ENCODE results near the gene SYNC. TPM values are rescaled to one million over a fixed set of nuclear protein-coding genes. Genes with fewer than 3 reads are reported as not detected.

The SYNC gene
- total and polyA plus RNA-seq, 9 donors, result 3.0 to 13.5 (median 9.8) TPM

GRCh38 chr1:32742199-32742947, 39.8 kb upstream of the SYNC start:
- H3K4me3 ChIP-seq, result peak overlapping the region; percentile 60
- H3K9me3 ChIP-seq, result no peaks in the 10 kb centered on the region
- TF ChIP-seq POLR2A (IDR thresholded peaks at IDR 0.05) (no peak), CTCF (IDR thresholded peaks at IDR 0.05) (no peak), EP300 (IDR thresholded peaks at IDR 0.05) (no peak)
- DNase-seq, result peak; percentile 49 to 67 (median 61)
- H3K4me1 ChIP-seq (ENCODE audit: insufficient read depth), result no peaks in the 10 kb centered on the region
- H3K27ac ChIP-seq, result peak overlapping the region; percentile 87 to 96
- H3K27me3 ChIP-seq, result no peaks in the 10 kb centered on the region
- no peaks in the 10 kb centered on the region for H3K36me3 ChIP-seq
- WGBS, 3 donors, result 21 to 48% (median 24%) methylated on average over 10 to 28 of the region's 28 CpGs
- intact Hi-C loops (cut with DNase I), result no loop called here

GRCh38 chr1:32741413-32742198, 39.0 kb upstream of the SYNC start:
- Histone ChIP-seq H3K27me3 (no peaks in the 10 kb centered on the region), H3K27ac (peak overlapping the region; percentile 87 to 96), H3K36me3 (no peaks in the 10 kb centered on the region), H3K4me3 (peak overlapping the region; percentile 60), H3K9me3 (no peaks in the 10 kb centered on the region), H3K4me1 (ENCODE audit: insufficient read depth) (no peaks in the 10 kb centered on the region)
- no peak for TF ChIP-seq POLR2A (IDR thresholded peaks at IDR 0.05)
- TF ChIP-seq EP300 (IDR thresholded peaks at IDR 0.05), result no peak
- TF ChIP-seq CTCF (IDR thresholded peaks at IDR 0.05), result peak in 1 of 3 donors; percentile 36
- intact Hi-C loops (cut with DNase I), result no loop called here
- WGBS, 3 donors, result 0 to 1% (median 1%) methylated on average over 38 to 103 of the region's 103 CpGs
- peak in 4 of 5 donors; percentile 42 to 65 (median 57) for DNase-seq

GRCh38 chr1:32741059-32741412, 38.5 kb upstream of the SYNC start:
- intact Hi-C loops (cut with DNase I), result no loop called here
- no peaks in the 10 kb centered on the region for H3K9me3 ChIP-seq
- no peaks in the 10 kb centered on the region for H3K27me3 ChIP-seq
- H3K27ac ChIP-seq, result peak overlapping the region; percentile 75 to 96
- peak overlapping the region; percentile 60 for H3K4me3 ChIP-seq
- H3K36me3 ChIP-seq, result no peaks in the 10 kb centered on the region
- DNase-seq, result peak in 1 of 5 donors; percentile 44
- WGBS, 3 donors, result 24 to 27% (median 27%) methylated on average over 10 of the region's 10 CpGs
- no peak for TF ChIP-seq CTCF (IDR thresholded peaks at IDR 0.05)
- TF ChIP-seq POLR2A (IDR thresholded peaks at IDR 0.05), result no peak
- TF ChIP-seq EP300 (IDR thresholded peaks at IDR 0.05), result no peak
- H3K4me1 ChIP-seq (ENCODE audit: insufficient read depth), result no peaks in the 10 kb centered on the region

DNA sequence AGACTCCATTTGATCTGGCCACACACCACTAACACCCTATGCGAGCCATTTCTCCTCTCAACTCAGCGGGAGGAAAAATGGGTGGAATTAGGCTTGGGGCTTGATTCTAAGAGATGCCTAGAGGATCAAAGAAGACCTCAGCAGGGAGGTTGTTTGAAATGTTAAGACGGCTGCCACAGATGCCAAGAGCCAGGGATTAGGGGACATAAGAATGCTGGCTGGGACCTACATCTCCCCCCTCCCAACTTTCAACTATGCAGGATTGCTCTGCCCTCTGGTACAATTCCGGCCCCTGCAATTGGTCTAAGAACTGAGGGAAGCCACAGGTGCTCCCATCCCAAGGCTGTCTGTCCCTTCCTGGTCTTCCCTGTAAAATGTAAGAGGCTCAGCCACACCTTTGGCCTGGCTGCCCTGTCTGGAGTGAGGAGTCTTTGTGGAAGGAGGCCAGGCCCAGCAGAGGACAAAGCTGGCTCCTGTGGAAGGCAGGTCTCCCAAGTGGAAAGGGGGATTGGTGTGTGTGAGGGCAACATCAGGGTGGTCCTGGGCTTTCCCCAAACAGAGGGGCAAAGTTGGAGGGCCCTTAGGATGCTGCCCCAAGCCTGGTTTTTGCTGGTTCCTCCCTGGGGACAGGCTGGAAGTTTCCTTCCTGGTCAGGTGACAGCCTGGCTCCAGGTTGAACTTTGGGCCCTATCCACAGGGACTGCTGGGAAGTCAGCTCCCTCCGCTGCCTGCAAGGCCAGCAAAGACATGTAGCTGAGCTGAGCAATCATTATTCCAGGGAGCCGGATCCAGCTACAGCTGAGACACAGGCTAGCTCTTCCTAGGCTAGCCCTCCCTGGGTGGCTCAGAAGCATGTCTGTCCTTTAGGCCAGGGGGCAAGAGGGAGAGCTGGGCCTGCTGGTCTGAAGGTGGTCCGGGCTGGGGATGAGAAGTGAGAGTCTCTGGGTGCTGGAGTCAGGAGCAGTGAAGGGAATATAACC, 34.5 kb upstream of the SYNC start:
- DNase-seq, result no peak
- 92 to 94% (median 93%) methylated on average over 6 to 7 of the region's 7 CpGs for WGBS, 3 donors
- no peak overlapping the region for H3K4me3 ChIP-seq
- no peaks in the 10 kb centered on the region for H3K27me3 ChIP-seq
- no peak overlapping the region for H3K27ac ChIP-seq
- H3K9me3 ChIP-seq, result no peaks in the 10 kb centered on the region
- no peaks in the 10 kb centered on the region for H3K4me1 ChIP-seq (ENCODE audit: insufficient read depth)
- TF ChIP-seq EP300 (IDR thresholded peaks at IDR 0.05) (no peak), CTCF (IDR thresholded peaks at IDR 0.05) (no peak), POLR2A (IDR thresholded peaks at IDR 0.05) (no peak)
- intact Hi-C loops (cut with DNase I), result no loop called here
- no peaks in the 10 kb centered on the region for H3K36me3 ChIP-seq
